ENCODE measurements around the gene MYMX. TPM values are rescaled to one million over a fixed set of nuclear protein-coding genes. Genes with fewer than 3 reads are reported as not detected.
A peak's percentile ranks its signal among the peaks of the same experiment; 100 is the strongest.

MYMX gene
- total and polyA plus RNA-seq, 2 of the 13 experiments (the other 11 are each of a cell fraction or from before 2014, with no cell fraction given), result not detected

- TF ChIP-seq ZBTB44 (CRISPR knock-in tag; IDR thresholded peaks at IDR 0.05) (no peak), ZNF646 (CRISPR knock-in tag; IDR thresholded peaks at IDR 0.05) (no peak), SRF (IDR thresholded peaks at IDR 0.05; ENCODE audit: low read depth, low read length) (no peak), ZNF180 (CRISPR knock-in tag; IDR thresholded peaks at IDR 0.05; ENCODE audit: borderline replicate concordance, low read depth) (no peak), ZNF615 (CRISPR knock-in tag; IDR thresholded peaks at IDR 0.05; ENCODE audit: borderline replicate concordance) (no peak), ZNF484 (CRISPR knock-in tag; IDR thresholded peaks at IDR 0.05; ENCODE audit: borderline replicate concordance, low read depth) (no peak), ZNF230 (CRISPR knock-in tag; IDR thresholded peaks at IDR 0.05) (no peak), ZNF773 (CRISPR knock-in tag; IDR thresholded peaks at IDR 0.05; ENCODE audit: borderline replicate concordance) (no peak), ZGPAT (CRISPR knock-in tag; IDR thresholded peaks at IDR 0.05) (no peak), ZNF639 (CRISPR knock-in tag; conservative IDR thresholded peaks at IDR 0.05) (no peak), ZNF576 (CRISPR knock-in tag; IDR thresholded peaks at IDR 0.05) (no peak), ZNF552 (CRISPR knock-in tag; IDR thresholded peaks at IDR 0.05; ENCODE audit: borderline replicate concordance) (no peak), ZBTB38 (CRISPR knock-in tag; IDR thresholded peaks at IDR 0.05) (peak; percentile 70), MAX (IDR thresholded peaks at IDR 0.05) (no peak), THYN1 (CRISPR knock-in tag; IDR thresholded peaks at IDR 0.05; ENCODE audit: borderline replicate concordance, low read depth) (no peak), PCBP2 (optimal IDR thresholded peaks at IDR 0.05; ENCODE audit: low read depth, low read length, poor library complexity, severe bottlenecking) (no peak)
Observed at GRCh38 chr6:44253307-44254101, 36.8 kb downstream of the MYMX start (continued).
